ENCODE measurements around the gene TNFSF11. TPM values are rescaled to one million over a fixed set of nuclear protein-coding genes. Genes with fewer than 3 reads are reported as not detected.

Gene TNFSF11
- total RNA-seq, 1 donor from 2014 or later: under 0.01 TPM

DNA sequence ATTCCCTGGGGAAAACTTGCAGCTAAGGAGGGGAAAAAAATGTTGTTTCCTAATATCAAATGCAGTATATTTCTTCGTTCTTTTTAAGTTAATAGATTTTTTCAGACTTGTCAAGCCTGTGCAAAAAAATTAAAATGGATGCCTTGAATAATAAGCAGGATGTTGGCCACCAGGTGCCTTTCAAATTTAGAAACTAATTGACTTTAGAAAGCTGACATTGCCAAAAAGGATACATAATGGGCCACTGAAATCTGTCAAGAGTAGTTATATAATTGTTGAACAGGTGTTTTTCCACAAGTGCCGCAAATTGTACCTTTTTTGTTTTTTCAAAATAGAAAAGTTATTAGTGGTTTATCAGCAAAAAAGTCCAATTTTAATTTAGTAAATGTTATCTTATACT is 33.6 kb downstream of the TNFSF11 start:
- no peaks in the 10 kb centered on the region for H3K27me3 ChIP-seq (ENCODE audit: control insufficient read depth in 3 of 3, insufficient read depth in 3 of 3, low read length in 3 of 3)
- H3K9ac ChIP-seq (ENCODE audit: low read depth in 1 of 3, low read length in 3 of 3): no peak overlapping the region
- no peaks in the 10 kb centered on the region for H3K36me3 ChIP-seq (ENCODE audit: control insufficient read depth in 3 of 3, insufficient read depth in 3 of 3, low read length in 3 of 3)
- no peaks in the 10 kb centered on the region for H3K4me1 ChIP-seq (ENCODE audit: control insufficient read depth in 3 of 3, insufficient read depth in 3 of 3, low read length in 3 of 3)
- no peak overlapping the region for H3K27ac ChIP-seq (ENCODE audit: low read depth, low read length)
- no peak overlapping the region for H3K4me3 ChIP-seq (ENCODE audit: low read length in 3 of 3)
- no peaks in the 10 kb centered on the region for H3K9me3 ChIP-seq (ENCODE audit: control insufficient read depth in 3 of 3, low read length in 3 of 3)

DNA sequence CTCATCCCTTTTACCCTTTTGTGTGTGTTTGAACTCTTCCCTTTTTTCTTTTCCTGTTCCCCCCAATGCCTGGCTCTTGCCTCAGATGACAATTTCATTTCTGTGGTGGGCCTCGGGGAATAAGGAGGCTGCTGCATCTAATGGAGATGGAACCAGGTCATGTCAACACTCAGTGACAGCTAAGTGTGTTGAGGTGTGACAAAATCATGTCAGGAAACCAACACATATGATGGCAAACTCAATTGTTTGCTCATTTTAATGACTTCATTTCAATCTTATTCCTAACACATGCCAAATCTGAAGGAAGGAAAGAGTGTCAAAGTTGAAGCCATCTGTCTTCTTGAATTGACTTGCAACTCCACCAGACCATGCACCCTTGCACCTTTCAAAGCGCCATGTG is 36.7 kb downstream of the TNFSF11 start:
- Histone ChIP-seq H3K9me3 (ENCODE audit: control insufficient read depth in 3 of 3, low read length in 3 of 3) (no peaks in the 10 kb centered on the region), H3K4me1 (ENCODE audit: control insufficient read depth in 3 of 3, insufficient read depth in 3 of 3, low read length in 3 of 3) (no peaks in the 10 kb centered on the region), H3K9ac (ENCODE audit: low read depth in 1 of 3, low read length in 3 of 3) (no peak overlapping the region), H3K36me3 (ENCODE audit: control insufficient read depth in 3 of 3, insufficient read depth in 3 of 3, low read length in 3 of 3) (no peaks in the 10 kb centered on the region), H3K27ac (ENCODE audit: low read depth, low read length) (no peak overlapping the region), H3K4me3 (ENCODE audit: low read length in 3 of 3) (no peak overlapping the region), H3K27me3 (ENCODE audit: control insufficient read depth in 3 of 3, insufficient read depth in 3 of 3, low read length in 3 of 3) (peaks cover 0 to 3% (median 0%) of the 10 kb centered on the region in 3 donors)

DNA sequence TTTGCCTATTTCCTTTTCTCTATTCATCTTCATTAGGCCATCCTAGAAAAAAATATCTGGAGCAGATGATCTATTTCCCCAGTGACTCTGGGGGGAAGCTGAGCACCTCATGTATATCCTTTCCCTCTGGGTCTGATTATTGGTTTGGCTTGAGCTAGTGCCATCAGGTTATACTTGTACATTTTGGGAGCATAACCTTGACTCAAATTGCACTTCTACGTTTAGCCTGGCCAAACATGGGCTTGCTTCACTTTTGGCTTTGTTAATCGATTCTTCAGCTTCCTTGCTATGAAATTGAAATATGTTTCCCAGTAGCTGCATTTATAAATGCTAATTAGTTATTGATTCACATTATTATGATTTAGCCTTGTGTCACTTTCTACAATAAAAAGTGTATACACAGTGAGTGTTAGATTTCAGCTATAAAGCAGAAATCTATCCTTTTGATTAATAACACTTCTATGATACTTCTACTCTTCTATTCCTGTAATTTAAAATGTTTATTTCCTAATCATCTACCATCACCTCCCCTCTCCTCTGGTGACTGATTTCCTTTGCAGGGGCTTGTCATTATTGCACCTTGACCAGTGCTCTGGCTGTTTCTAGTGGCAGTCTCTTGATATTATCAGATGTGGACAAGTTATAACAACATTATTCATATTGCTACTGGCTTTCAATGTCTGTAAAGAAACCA is 37.3 kb downstream of the TNFSF11 start:
- Histone ChIP-seq H3K36me3 (ENCODE audit: control insufficient read depth in 3 of 3, insufficient read depth in 3 of 3, low read length in 3 of 3) (no peaks in the 10 kb centered on the region), H3K27ac (ENCODE audit: low read depth, low read length) (no peak overlapping the region), H3K4me3 (ENCODE audit: low read length in 3 of 3) (no peak overlapping the region), H3K9ac (ENCODE audit: low read depth in 1 of 3, low read length in 3 of 3) (no peak overlapping the region), H3K27me3 (ENCODE audit: control insufficient read depth in 3 of 3, insufficient read depth in 3 of 3, low read length in 3 of 3) (peaks cover 0 to 3% (median 0%) of the 10 kb centered on the region in 3 donors), H3K9me3 (ENCODE audit: control insufficient read depth in 3 of 3, low read length in 3 of 3) (no peaks in the 10 kb centered on the region), H3K4me1 (ENCODE audit: control insufficient read depth in 3 of 3, insufficient read depth in 3 of 3, low read length in 3 of 3) (no peaks in the 10 kb centered on the region)

DNA sequence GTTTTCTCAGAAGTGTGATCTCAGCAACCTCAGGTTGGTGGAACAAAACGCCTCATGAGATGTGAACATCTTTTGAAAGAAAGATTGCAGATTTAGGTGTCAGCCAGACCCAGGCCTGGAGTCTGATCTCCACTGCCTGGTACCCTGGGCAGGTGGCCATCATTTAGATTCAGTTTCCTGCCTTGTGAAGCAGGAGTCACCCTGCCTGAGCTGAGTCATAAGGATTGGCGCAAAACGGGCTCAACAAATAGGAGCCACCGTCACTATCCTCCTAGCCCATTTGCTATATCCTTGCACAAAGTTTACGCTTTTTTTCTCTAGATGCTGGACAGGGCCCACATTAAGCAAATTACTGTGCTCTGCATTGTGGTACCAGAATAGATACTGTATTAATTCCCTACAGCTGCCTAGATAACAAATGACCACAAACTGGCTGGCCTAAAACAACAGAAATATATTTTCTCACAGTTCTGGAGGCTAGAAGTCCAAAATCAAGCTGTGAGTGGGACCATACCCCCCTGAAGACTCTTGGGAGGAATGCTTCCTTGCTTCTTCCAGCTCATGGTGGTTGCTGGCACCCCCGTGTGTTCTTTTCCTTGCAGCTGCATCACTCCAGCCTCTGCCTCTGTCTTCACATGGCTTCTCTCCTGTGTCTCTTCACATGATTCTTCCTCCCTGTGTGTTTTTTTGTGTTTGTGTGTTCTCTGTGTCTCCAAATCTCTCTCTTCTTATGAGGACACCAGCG is 38.2 kb downstream of the TNFSF11 start:
- no peak overlapping the region for H3K4me3 ChIP-seq (ENCODE audit: low read length in 3 of 3)
- H3K9ac ChIP-seq (ENCODE audit: low read depth in 1 of 3, low read length in 3 of 3): no peak overlapping the region
- H3K9me3 ChIP-seq (ENCODE audit: control insufficient read depth in 3 of 3, low read length in 3 of 3): no peaks in the 10 kb centered on the region
- H3K27ac ChIP-seq (ENCODE audit: low read depth, low read length): no peak overlapping the region
- H3K4me1 ChIP-seq (ENCODE audit: control insufficient read depth in 3 of 3, insufficient read depth in 3 of 3, low read length in 3 of 3): no peaks in the 10 kb centered on the region
- no peaks in the 10 kb centered on the region for H3K36me3 ChIP-seq (ENCODE audit: control insufficient read depth in 3 of 3, insufficient read depth in 3 of 3, low read length in 3 of 3)
- peaks cover 0 to 3% (median 0%) of the 10 kb centered on the region in 3 donors for H3K27me3 ChIP-seq (ENCODE audit: control insufficient read depth in 3 of 3, insufficient read depth in 3 of 3, low read length in 3 of 3)

DNA sequence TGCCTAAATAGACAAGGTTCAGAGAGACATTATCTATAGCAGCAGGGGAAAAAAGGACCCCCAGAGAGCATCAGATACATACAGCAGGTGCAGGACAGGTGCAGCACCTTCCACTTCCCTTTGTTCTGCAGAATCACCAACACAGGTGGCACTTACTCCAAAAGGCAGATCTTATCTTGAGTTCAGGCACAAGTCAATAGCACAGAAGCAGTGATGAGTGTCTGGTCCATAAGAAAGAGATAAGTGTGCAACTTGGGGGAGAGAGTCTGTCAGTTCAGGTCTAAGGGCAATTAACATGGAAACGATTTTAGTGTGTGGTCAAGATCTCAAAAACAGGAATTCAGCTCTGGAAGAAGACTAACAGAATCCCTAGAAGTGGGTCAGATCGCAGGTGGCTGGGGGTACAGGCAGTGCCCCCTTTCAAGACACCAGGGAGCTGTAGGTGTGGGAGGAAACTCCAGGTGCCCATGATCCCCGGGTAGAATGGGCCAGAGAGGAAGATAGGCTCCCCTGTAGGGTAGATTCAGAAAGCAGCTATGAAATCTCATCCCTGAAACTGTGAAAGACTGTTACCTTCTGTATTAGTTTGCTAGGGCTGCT is 40.6 kb downstream of the TNFSF11 start:
- Histone ChIP-seq H3K27me3 (ENCODE audit: control insufficient read depth in 3 of 3, insufficient read depth in 3 of 3, low read length in 3 of 3) (peaks cover 0 to 3% (median 0%) of the 10 kb centered on the region in 3 donors), H3K4me3 (ENCODE audit: low read length in 3 of 3) (no peak overlapping the region), H3K27ac (ENCODE audit: low read depth, low read length) (no peak overlapping the region), H3K9me3 (ENCODE audit: control insufficient read depth in 3 of 3, low read length in 3 of 3) (no peaks in the 10 kb centered on the region), H3K9ac (ENCODE audit: low read depth in 1 of 3, low read length in 3 of 3) (no peak overlapping the region), H3K36me3 (ENCODE audit: control insufficient read depth in 3 of 3, insufficient read depth in 3 of 3, low read length in 3 of 3) (no peaks in the 10 kb centered on the region), H3K4me1 (ENCODE audit: control insufficient read depth in 3 of 3, insufficient read depth in 3 of 3, low read length in 3 of 3) (no peaks in the 10 kb centered on the region)

DNA sequence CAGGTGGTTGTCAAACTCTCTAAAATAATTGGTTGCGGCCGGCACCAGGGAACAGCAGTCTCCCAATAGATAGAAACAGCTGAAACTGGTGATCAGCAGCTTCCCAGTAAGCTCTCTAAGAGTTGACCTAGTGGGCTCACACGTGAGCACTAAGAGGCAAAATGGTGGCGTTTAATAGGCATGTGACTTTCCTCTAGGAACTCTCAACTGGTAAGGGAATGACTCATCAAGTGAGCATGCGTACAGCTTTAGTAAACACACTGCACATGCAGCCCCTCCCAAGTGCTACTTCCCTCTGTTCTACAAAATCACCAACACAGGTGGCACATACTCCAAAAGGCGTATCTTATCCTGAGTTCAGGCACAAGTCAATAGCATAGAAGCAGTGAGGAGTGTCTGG is 41.7 kb downstream of the TNFSF11 start:
- H3K36me3 ChIP-seq (ENCODE audit: control insufficient read depth in 3 of 3, insufficient read depth in 3 of 3, low read length in 3 of 3): no peaks in the 10 kb centered on the region
- H3K27me3 ChIP-seq (ENCODE audit: control insufficient read depth in 3 of 3, insufficient read depth in 3 of 3, low read length in 3 of 3): peaks cover 0 to 3% (median 0%) of the 10 kb centered on the region in 3 donors
- H3K27ac ChIP-seq (ENCODE audit: low read depth, low read length): no peak overlapping the region
- H3K4me1 ChIP-seq (ENCODE audit: control insufficient read depth in 3 of 3, insufficient read depth in 3 of 3, low read length in 3 of 3): no peaks in the 10 kb centered on the region
- no peak overlapping the region for H3K9ac ChIP-seq (ENCODE audit: low read depth in 1 of 3, low read length in 3 of 3)
- H3K9me3 ChIP-seq (ENCODE audit: control insufficient read depth in 3 of 3, low read length in 3 of 3): no peaks in the 10 kb centered on the region
- H3K4me3 ChIP-seq (ENCODE audit: low read length in 3 of 3): no peak overlapping the region

DNA sequence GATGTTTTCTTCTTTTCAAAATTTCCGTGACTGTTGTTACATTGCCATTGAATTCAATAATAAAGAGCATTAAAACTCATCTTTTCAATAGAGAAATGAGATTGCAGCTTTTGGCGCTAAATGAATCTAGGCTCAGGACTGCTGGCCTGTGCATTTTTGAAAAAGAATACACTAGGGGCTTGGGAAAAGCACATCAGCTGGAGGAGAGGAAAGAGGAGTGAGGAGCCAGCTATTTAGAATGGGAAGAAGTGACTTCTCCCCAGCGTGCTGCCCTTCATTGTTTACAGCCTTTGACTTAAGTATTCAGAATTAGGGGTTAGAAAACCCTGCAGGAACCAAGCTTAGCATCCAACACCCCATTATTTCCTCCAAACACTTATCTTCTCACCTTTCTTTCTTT is 43.3 kb downstream of the TNFSF11 start:
- H3K36me3 ChIP-seq (ENCODE audit: control insufficient read depth in 3 of 3, insufficient read depth in 3 of 3, low read length in 3 of 3): no peaks in the 10 kb centered on the region
- no peaks in the 10 kb centered on the region for H3K9me3 ChIP-seq (ENCODE audit: control insufficient read depth in 3 of 3, low read length in 3 of 3)

DNA sequence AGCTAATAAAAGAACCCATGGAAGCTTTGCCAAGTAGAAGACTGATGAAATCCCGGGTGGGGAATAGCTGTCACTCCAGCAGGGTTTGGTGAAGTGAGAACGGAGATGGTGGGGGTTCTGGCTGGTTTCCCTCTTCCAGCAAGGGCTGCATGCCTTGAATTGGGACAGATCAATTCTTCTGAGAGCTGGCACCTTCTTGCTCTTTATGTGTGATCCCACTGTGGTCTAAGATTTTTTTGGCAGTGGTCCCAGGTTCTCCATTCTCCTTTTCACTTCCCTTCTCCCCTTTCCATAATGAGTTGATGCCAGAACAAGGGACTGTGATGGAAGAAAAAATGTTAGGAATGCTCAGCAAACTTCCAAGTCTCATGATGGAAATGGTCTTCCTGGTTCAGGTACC is 50.0 kb downstream of the TNFSF11 start:
- no peaks in the 10 kb centered on the region for H3K27me3 ChIP-seq (ENCODE audit: control insufficient read depth in 3 of 3, insufficient read depth in 3 of 3, low read length in 3 of 3)
- no peak overlapping the region for H3K9ac ChIP-seq (ENCODE audit: low read depth in 1 of 3, low read length in 3 of 3)
- no peaks in the 10 kb centered on the region for H3K4me1 ChIP-seq (ENCODE audit: control insufficient read depth in 3 of 3, insufficient read depth in 3 of 3, low read length in 3 of 3)
- no peaks in the 10 kb centered on the region for H3K9me3 ChIP-seq (ENCODE audit: control insufficient read depth in 3 of 3, low read length in 3 of 3)
- H3K27ac ChIP-seq (ENCODE audit: low read depth, low read length): no peak overlapping the region
- no peaks in the 10 kb centered on the region for H3K36me3 ChIP-seq (ENCODE audit: control insufficient read depth in 3 of 3, insufficient read depth in 3 of 3, low read length in 3 of 3)
- H3K4me3 ChIP-seq (ENCODE audit: low read length in 3 of 3): no peak overlapping the region

More for the DNA sequence above, 43.3 kb downstream of the TNFSF11 start:
- Histone ChIP-seq H3K27ac (ENCODE audit: low read depth, low read length) (no peak overlapping the region), H3K4me3 (ENCODE audit: low read length in 3 of 3) (no peak overlapping the region), H3K9ac (ENCODE audit: low read depth in 1 of 3, low read length in 3 of 3) (no peak overlapping the region), H3K27me3 (ENCODE audit: control insufficient read depth in 3 of 3, insufficient read depth in 3 of 3, low read length in 3 of 3) (peaks cover 0 to 3% (median 0%) of the 10 kb centered on the region in 3 donors), H3K4me1 (ENCODE audit: control insufficient read depth in 3 of 3, insufficient read depth in 3 of 3, low read length in 3 of 3) (no peaks in the 10 kb centered on the region)

DNA sequence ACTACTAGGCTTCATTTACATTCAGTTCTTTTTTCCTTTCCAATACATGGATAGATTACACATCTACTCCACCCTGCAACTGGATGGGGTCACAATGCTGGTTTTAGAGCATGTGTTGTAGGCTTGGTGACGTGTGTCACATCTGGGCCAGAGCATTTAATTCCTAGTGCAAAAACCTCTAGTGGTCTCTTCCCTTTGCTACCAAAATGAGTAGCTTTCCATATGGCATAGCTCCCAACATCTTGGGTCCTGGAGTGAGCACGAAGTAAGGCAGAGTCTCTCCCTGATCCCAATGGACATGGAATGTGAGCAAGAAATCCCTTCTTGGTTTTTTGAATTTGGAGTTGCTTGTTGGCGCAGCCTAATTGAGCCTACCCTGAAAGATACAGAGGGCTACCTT is 51.7 kb downstream of the TNFSF11 start:
- no peaks in the 10 kb centered on the region for H3K4me1 ChIP-seq (ENCODE audit: control insufficient read depth in 3 of 3, insufficient read depth in 3 of 3, low read length in 3 of 3)
- no peaks in the 10 kb centered on the region for H3K36me3 ChIP-seq (ENCODE audit: control insufficient read depth in 3 of 3, insufficient read depth in 3 of 3, low read length in 3 of 3)
- H3K27ac ChIP-seq (ENCODE audit: low read depth, low read length): no peak overlapping the region
- H3K4me3 ChIP-seq (ENCODE audit: low read length in 3 of 3): no peak overlapping the region
- no peaks in the 10 kb centered on the region for H3K27me3 ChIP-seq (ENCODE audit: control insufficient read depth in 3 of 3, insufficient read depth in 3 of 3, low read length in 3 of 3)
- no peak overlapping the region for H3K9ac ChIP-seq (ENCODE audit: low read depth in 1 of 3, low read length in 3 of 3)
- H3K9me3 ChIP-seq (ENCODE audit: control insufficient read depth in 3 of 3, low read length in 3 of 3): no peaks in the 10 kb centered on the region

All from skeletal muscle tissue (tissue), 4 donors.